ENCODE results near the gene CERK. TPM values are rescaled to one million over a fixed set of nuclear protein-coding genes. Genes with fewer than 3 reads are reported as not detected.

Gene CERK
- total RNA-seq, 1 donor from 2014 or later = 67.5 TPM

DNA sequence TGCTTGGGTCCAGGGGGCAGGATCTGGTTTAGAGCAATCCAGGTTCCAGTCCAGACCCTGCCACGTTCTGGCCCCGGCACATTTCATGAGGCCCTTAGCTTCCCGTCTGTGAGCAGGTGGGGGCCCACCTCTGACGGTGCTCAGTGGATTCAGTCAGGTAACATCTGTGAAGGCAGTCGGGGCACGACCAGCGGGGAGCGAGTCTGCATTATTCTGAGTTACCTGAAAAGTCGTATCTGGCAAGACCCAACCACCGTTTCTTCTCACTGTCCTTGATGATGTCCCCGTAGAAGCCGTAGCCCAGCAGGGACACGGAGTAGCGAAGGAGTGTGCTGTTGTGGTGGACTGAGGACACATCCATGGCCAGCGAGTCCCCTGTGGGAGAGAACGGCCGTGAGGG is 39.0 kb downstream of the CERK start:
- no peaks in the 10 kb centered on the region for H3K9me3 Mint-ChIP-seq
- H3K4me3 Mint-ChIP-seq = no peak overlapping the region
- no peak for DNase-seq (ENCODE audit: extremely low spot score, unreplicated experiment)
- H3K36me3 Mint-ChIP-seq = peaks cover 6% of the 10 kb centered on the region
- H3K4me1 Mint-ChIP-seq (ENCODE audit: unreplicated experiment) = no peaks in the 10 kb centered on the region
- H3K27me3 Mint-ChIP-seq = no peaks in the 10 kb centered on the region
- no peak overlapping the region for H3K27ac Mint-ChIP-seq
- TF ChIP-seq CTCF (conservative IDR thresholded peaks at IDR 0.05) = no peak

DNA sequence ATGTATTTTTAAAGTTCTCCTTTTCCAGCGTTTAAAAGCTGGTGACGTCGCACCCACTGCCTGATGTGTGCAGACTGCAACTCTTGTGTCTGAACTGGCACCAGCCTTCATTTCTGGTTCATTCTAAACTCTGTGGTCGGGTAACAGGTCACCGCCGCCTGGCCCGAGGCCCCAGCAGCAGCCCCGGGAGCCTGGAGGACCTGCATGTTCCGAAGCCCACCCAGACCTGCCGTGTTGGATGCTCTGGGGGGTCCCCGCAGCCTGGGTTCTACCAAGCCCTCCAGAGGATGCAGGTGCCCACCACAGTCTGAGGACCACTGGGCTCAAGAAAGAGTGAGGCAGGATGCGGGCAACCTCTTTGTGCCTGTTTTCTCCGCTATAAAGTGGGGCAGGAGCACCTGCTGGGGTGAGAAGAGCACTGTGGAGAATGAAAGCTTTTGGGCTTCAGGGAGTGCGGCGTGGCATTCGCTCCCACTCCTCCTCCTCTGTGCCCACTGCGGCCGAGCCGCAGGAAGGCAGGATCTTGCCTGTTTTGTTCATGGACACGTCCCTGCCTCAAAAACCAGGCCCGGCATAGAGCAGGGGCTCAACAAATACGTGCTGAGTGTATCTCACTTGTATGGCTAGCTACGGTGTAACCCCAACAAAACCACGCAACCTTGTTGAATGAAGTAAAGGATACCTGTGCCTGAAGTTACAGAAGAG is 40.1 kb downstream of the CERK start:
- no peak overlapping the region for H3K4me3 Mint-ChIP-seq
- H3K27ac Mint-ChIP-seq = no peak overlapping the region
- no peaks in the 10 kb centered on the region for H3K9me3 Mint-ChIP-seq
- H3K4me1 Mint-ChIP-seq (ENCODE audit: unreplicated experiment) = no peaks in the 10 kb centered on the region
- TF ChIP-seq CTCF (conservative IDR thresholded peaks at IDR 0.05) = no peak
- H3K36me3 Mint-ChIP-seq = peaks cover 11% of the 10 kb centered on the region
- DNase-seq (ENCODE audit: extremely low spot score, unreplicated experiment) = no peak
- no peaks in the 10 kb centered on the region for H3K27me3 Mint-ChIP-seq

DNA sequence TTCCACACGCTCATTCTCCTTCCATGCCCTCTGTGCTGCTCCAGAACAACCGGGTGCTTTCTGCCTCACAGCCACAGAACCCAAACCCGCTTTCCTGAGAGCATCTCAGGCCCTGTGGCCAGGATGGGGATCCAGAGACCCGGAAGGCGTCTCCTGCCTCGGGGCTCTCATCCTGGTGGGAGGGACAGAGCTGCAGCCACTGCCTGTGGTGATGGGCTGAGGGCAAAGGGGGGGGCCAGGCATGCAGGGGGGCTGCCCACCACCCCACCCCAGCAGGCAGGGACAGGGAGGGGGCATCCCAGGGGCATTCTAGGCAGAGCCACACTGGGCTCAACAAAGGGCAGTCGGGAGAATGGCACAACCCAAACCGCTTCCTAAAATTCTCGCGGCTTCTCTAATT is 41.4 kb downstream of the CERK start:
- H3K27ac Mint-ChIP-seq = no peak overlapping the region
- peaks cover 11% of the 10 kb centered on the region for H3K36me3 Mint-ChIP-seq
- no peaks in the 10 kb centered on the region for H3K27me3 Mint-ChIP-seq
- no peaks in the 10 kb centered on the region for H3K4me1 Mint-ChIP-seq (ENCODE audit: unreplicated experiment)
- no peak overlapping the region for H3K4me3 Mint-ChIP-seq
- TF ChIP-seq CTCF (conservative IDR thresholded peaks at IDR 0.05) = no peak
- no peaks in the 10 kb centered on the region for H3K9me3 Mint-ChIP-seq
- no peak for DNase-seq (ENCODE audit: extremely low spot score, unreplicated experiment)

DNA sequence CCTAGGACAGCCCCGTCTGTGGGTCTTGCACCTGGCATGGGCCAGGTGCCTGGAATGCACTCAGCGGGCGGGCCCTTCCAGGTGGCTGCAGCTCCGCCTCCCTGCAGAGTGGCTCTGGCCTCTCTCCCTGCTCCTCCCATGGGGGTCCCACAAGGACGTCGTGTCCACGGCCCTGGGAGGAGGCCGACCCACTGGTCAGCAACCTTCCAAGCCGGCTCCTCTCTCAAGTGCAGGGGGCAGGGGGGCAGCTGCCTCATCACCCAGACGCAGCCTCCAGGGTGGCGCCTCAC is 41.9 kb downstream of the CERK start:
- H3K27me3 Mint-ChIP-seq = no peaks in the 10 kb centered on the region
- peaks cover 11% of the 10 kb centered on the region for H3K36me3 Mint-ChIP-seq
- no peak for DNase-seq (ENCODE audit: extremely low spot score, unreplicated experiment)
- H3K4me1 Mint-ChIP-seq (ENCODE audit: unreplicated experiment) = no peaks in the 10 kb centered on the region
- no peaks in the 10 kb centered on the region for H3K9me3 Mint-ChIP-seq
- H3K4me3 Mint-ChIP-seq = no peak overlapping the region
- no peak for TF ChIP-seq CTCF (conservative IDR thresholded peaks at IDR 0.05)
- H3K27ac Mint-ChIP-seq = no peak overlapping the region

- no peak for DNase-seq (ENCODE audit: extremely low spot score, unreplicated experiment)
- no peak for TF ChIP-seq CTCF (conservative IDR thresholded peaks at IDR 0.05)
- Mint-ChIP-seq H3K9me3 (no peaks in the 10 kb centered on the region), H3K36me3 (peaks cover 11% of the 10 kb centered on the region), H3K4me1 (ENCODE audit: unreplicated experiment) (no peaks in the 10 kb centered on the region), H3K27me3 (no peaks in the 10 kb centered on the region), H3K27ac (no peak overlapping the region), H3K4me3 (no peak overlapping the region)
These were observed 42.5 kb downstream of the CERK start for GRCh38 chr22:46695346-46696228.
